NCI-H2107 (cell line): Measurements from ENCODE around the gene P4HA2.

Experiments used
- DNase-seq: peaks from one replicate; lab custom pipeline; 2025; lab: John Stamatoyannopoulos, UW

Gene P4HA2

GRCh38 chr5:132250547-132250946, 22.9 kb upstream of the P4HA2 start:
- no peak for DNase-seq

DNA sequence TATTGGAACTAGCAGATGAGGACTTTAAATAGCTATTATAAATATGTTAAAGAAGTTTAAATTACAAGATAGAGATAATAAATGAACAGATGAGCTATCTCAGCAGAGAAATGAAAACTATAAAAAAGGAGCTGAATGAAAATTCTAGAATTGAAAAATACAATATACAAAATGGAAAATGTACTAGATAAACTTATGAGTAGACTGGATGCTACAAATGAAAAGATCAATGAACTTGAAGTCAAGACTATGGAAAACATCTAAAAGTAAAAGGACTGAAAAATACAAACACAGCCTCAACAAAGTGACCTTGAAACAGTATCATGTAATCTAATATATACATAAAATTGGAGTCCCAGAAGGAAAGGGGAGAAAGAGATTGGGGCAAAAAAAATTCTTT, 19.2 kb upstream of the P4HA2 start:
- DNase-seq = no peak

GRCh38 chr5:132245593-132245992, 17.9 kb upstream of the P4HA2 start:
- no peak for DNase-seq

- DNase-seq = no peak
These were observed 15.8 kb upstream of the P4HA2 start for GRCh38 chr5:132243366-132243977.

DNA sequence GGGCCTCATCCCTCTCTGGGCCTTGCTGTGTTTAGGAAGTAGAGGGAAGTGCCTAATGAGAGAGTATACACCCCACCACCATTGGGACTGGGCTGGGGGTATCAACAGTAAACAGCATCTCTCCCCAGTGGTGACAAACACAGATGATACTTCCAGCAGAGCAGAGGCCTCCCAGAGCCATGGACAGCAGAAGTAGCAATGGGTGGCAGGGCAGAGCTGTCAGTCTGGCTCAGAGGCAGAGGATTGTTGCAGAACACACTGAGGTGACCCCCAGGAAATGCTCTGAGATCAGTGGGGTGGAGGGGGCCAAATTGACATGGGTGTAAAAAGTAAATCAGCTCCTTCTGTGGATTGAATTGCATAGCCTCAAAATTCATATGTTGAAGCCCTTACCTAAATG, 12.1 kb upstream of the P4HA2 start:
- DNase-seq = no peak

DNA sequence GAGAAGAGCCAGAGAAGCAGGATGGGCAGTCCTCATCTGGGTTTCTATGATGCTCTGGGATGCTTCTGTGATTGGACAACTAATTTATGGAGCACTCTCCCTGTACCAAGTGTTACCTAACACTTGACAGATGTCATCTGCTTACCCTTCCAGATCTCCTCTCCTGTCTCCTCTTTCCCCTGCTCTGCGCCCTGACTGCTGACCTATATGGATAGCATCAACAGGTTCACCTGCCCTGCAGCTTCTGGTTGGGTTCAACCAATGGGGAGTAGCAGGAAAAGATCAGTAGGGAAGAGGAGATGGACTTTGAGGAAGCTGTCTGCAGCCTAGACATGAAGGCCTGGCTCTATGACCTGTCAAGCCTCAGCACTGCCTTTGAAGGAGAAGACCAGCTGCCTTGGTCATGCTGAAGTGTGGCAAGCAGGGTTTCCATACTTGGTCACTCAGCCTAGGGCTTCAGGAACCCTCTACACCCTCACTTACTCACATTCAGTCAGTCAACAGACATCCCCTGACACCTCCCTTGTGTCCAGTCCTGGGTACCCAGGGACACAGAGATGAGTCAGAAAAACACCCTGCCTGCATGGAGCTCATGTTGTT, 11.3 kb upstream of the P4HA2 start:
- DNase-seq = no peak

DNA sequence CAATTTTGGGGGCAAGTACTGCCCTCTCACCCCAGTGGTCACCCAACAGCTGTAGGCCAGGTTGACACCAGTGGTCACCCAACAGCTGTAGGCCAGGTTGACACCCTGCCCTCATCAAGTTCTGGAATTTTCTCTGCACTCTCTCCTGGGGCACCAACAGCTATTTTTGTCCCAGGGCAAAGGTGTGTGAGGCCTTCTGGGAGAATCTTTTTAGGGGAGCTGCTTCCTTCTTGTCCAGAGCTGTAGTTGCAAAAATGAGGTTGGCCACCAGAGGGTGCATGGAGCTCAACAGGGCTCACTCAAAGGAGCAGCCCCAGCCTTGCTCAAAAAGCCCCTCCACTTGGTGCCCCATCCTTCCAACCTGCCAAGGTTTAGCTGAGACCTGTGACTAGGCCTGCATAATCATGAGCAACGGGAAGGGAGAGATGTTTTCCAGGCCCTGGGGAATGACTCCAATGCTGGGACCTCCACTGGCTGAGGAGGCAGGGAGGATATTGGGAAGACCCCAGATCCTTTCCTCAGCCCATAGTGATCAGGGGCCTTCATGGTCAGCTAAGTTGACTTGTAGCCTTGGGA, 10.6 kb upstream of the P4HA2 start:
- peak; percentile 7 for DNase-seq

DNA sequence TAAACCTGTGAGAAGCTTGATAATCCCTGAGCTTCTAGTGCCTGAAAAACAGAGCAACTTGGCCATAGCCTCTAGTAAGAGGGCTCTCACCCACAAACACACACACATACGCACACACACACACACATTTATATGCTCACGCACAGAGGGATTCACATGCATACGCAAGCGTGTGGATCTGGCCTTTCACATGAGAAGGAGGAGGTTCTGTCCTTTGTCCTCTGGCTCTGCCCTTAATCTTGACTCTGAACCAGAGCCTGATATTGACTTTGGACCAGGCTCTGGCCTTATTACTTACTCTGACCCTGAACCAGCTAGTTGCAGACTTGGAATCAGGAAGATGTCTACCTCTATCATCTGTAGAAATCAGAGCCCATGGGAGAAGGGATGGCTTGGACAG, 10.0 kb upstream of the P4HA2 start:
- DNase-seq = no peak

DNA sequence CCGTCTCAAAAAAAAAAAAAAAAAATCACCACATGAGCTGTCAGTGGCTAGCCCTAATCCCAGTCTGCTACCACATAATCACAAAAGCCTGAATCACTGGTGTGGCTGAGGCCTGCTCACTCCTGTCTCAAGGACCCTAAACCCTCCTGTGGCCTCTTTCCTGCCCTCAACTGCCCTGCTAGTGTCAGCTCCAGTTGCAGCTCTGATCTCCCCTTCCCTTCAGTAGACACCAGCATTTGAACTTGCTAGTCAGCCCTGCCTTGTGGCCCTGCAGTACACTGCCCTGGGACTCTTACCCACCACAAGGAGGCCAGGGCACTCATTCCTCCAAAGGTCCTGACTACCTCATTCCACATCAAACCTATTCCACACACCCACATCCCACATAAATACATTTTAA, 9.5 kb upstream of the P4HA2 start:
- no peak for DNase-seq

DNA sequence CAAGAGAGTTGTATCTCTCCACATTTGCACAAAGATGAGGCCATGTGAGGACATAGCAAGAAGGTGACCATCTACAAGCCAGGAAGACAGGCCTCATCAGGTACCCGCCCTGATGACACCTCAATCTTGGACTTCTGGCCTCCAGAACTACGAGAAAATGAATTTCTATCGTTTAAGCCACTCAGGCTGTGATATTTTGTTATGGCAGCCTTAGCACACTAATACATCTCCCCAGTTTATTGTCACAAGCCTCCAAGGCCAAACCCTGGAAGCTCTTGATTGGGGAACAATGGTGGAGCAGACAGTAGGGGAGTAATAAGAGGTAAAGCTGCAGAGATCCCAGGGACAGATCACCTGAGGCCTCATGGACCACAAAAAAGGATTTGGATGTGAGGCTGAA, 7.7 kb upstream of the P4HA2 start:
- DNase-seq = no peak

DNA sequence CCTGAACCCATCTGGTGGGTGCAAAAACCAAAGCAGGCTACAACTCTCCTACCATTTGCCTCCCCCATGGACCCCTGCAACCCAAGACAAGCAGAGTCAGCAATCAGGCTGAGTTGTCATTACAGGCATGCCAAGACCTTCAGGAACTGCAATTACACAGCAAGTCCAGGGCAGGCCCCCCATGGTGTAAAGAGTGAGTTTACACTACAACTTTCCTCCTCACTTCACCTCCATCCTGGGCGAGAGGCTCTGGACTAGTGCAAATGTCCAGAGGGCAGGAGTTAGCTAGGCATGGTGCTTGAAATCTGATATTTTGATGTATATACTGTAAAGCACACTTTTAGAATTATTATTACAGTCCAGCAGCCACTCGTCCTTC, 7.0 kb upstream of the P4HA2 start:
- no peak for DNase-seq

GRCh38 chr5:132233811-132234683, 6.4 kb upstream of the P4HA2 start:
- no peak for DNase-seq

- DNase-seq = no peak
These were observed 5.4 kb upstream of the P4HA2 start for GRCh38 chr5:132233081-132233480.

- no peak for DNase-seq
These were observed 4.8 kb upstream of the P4HA2 start for GRCh38 chr5:132232465-132232864.

DNA sequence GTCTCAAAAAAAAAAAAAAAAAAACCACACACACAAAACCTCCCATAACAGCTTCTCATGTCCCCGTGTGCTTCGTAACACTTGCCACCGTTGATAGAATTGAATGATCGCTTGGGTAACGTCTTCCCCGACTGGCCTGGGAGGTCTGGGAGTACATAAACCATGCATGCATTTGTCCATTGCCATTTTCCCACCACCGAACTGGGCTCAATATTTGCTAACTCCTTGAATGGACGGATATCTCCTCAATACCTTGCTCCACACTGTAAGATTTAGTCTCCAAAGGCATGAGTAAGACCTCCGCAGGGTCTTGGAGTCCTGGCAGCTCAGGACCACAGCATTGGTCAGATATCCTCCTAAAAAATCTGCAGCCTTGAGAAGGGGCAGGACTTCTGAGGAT, 3.2 kb upstream of the P4HA2 start:
- no peak for DNase-seq

- DNase-seq = no peak
These were observed 1.6 kb upstream of the P4HA2 start for GRCh38 chr5:132229236-132229635.

DNA sequence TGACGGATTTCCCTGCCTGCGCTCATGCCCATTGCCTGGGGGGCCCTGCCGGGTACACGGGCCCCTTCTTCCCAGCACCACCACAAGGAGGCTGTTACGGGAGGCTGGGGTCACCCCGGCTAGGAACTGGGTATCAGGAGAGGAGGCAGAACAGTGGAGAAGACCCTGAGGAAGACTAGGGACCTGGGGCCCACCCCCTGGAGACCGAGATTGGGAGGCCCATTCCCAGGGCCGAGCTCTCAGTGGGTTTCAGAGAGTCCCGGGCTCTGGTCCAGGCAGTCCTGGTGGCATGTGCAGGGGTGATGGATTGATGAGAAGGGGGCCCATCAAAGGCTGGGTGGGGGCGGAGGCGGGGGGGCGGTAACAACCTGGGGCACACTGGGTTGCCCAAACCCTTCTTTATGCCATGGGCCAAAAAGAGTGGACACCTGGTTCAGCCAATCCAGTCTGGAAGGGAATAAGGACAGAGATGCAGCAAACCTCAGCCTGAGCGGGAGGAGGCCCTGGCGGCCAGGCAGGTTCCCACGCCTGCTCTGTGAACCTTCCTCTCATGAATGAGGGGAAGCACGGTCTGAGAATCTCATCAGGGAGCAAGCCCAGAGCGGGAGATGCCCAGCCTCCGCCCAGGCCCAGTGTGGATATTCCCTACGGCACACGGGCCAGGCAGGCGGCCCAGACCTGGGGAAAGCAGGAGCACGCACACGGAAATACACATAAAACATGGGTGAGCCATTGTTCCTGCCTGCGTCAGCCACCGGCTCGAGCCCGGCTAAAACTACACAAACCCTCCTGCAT, 785 bp upstream of the P4HA2 start:
- DNase-seq = no peak

GRCh38 chr5:132227235-132227484, 493 bp downstream of the P4HA2 start:
- DNase-seq = no peak

DNA sequence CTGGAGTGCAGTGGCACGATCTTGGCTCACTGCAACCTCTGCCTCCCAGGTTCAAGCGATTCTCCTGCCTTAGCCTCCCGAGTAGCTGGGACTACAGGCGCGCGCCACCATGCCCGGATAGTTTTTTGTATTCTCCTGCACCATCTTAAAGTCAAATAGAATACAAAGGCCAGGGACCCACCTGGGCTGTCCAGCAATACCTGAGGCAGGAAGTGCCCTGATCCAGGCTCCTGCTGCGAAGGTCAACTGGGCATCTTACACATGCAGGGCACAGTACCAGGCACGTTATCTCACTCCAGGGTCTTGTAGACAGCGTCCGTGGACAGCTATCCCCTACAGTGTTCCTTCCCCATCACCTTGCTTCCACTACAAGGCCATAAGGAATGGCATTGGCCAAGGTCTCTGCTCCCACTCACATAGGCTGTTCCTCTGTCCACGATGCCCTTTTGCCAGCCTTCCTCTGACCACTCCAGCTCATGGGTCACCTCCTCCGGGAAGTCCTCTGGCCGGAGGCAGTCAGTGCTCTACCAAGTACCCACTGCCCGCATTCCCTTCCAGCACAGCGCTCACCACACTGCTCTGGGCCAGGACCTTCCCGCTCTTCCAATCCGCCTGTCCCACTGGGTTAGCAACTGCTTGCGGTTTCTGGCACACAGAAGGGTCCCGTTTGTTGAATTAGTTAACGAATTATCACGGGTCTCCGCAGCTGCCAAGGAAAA, 978 bp downstream of the P4HA2 start:
- DNase-seq = no peak

GRCh38 chr5:132225165-132226032, 2.3 kb downstream of the P4HA2 start:
- DNase-seq = no peak

DNA sequence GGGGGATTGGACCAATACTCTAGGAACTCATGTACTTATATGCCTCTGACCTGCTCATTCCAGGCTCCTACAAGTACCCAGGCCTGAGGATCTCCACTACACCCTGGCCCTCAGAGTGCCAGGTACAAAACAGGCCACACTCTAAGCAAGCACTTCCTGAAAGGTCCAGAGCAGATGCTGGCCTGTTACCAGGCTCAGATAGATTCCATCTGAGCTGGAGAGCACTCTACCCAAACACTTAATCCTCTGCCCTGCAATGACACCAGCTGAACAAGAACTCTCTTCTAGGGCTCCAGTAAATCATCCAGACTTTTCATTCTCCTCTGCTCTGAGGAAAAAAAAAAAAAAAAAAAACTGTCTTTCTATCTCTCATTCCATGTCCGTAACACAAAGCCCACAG, 2.9 kb downstream of the P4HA2 start:
- DNase-seq = no peak
